Osteocyte (in vitro differentiated cells): ENCODE measurements around the gene KCNAB2. TPM values are rescaled to one million over a fixed set of nuclear protein-coding genes. Genes with fewer than 3 reads are reported as not detected.

ENCODE experiments used
- DNase-seq: peaks from one replicate; pipeline ENCODE4 v3.0.0; 2021; ENCODE audit warnings: mixed read lengths; ENCODE audit not compliant: unreplicated experiment; ENCODE audit errors: extremely low spot score
- H3K27ac Mint-ChIP-seq: one replicate; pipeline ENCODE4 v1.8.0; 2021; ENCODE audit warnings: mild to moderate bottlenecking, mixed read lengths; ENCODE audit not compliant: unreplicated experiment
- H3K27me3 Mint-ChIP-seq: one replicate; pipeline ENCODE4 v1.8.0; 2021; ENCODE audit warnings: mixed read lengths; ENCODE audit not compliant: unreplicated experiment
- H3K36me3 Mint-ChIP-seq: one replicate; pipeline ENCODE4 v1.8.0; 2021; ENCODE audit warnings: mixed read lengths; ENCODE audit not compliant: unreplicated experiment
- H3K4me1 Mint-ChIP-seq: one replicate; pipeline ENCODE4 v1.8.0; 2021; ENCODE audit warnings: mixed read lengths; ENCODE audit not compliant: unreplicated experiment
- H3K4me3 Mint-ChIP-seq: one replicate; pipeline ENCODE4 v1.8.0; 2021; ENCODE audit warnings: mild to moderate bottlenecking, moderate library complexity, mixed read lengths; ENCODE audit not compliant: unreplicated experiment
- H3K9me3 Mint-ChIP-seq: one replicate; pipeline ENCODE4 v1.8.0; 2021; ENCODE audit warnings: mixed read lengths; ENCODE audit not compliant: unreplicated experiment
- total RNA-seq: library from RNA; stranded (reverse); gene quantifications from 2 replicates; pipeline ENCODE4 v1.2.1, GENCODE V29; 2021
- TF ChIP-seq, protein P1 (sequence below): fragments of 200-600 bp; sonication (generic); IDR thresholded peaks from 2 replicates; pipeline ENCODE4 v1.5.0; 2021; ENCODE audit warnings: antibody characterized with exemption, mild to moderate bottlenecking, moderate library complexity

Gene KCNAB2
- total RNA-seq, 1 donor from 2014 or later = 9.3 TPM

DNA sequence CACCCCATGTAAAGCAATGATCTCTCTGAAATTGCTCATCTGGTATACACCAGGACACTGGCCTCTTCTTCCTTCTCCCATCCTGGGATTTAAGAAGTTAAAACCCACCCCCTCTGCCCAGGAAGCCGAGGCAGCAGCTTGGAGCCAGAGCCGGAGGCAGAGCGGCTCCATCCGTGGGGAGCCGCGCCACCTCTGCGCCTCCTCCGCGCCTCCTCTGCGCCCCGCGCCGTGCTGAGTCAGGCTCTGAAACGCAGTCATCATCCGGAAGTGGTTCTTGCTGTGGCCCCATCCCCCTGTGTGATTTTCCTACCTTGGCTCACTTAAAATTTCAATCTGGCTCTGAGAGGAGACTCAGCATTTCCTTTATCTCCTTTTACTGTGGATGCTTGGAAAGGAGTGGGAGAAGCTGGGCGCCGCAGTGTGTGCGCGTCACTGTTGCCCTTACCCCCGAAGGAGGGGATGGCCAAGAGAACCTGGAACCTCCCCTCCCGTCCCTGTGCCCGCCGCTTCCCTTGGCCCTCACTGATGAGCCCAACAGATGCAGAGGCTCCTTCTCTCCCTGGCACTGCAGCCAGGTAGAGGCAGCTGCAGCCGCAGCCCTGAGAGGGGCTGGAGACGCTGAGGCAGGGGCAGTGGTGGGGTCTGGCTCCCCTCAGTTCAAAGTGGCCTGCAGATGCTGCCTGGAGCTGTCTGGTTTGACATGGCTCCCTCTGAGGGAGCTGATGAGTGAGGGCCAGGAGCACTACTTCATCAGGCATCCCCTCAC, 38.2 kb upstream of the KCNAB2 start:
- no peaks in the 10 kb centered on the region for H3K27me3 Mint-ChIP-seq
- no peak overlapping the region for H3K27ac Mint-ChIP-seq
- no peaks in the 10 kb centered on the region for H3K9me3 Mint-ChIP-seq
- TF ChIP-seq, protein P1, sequence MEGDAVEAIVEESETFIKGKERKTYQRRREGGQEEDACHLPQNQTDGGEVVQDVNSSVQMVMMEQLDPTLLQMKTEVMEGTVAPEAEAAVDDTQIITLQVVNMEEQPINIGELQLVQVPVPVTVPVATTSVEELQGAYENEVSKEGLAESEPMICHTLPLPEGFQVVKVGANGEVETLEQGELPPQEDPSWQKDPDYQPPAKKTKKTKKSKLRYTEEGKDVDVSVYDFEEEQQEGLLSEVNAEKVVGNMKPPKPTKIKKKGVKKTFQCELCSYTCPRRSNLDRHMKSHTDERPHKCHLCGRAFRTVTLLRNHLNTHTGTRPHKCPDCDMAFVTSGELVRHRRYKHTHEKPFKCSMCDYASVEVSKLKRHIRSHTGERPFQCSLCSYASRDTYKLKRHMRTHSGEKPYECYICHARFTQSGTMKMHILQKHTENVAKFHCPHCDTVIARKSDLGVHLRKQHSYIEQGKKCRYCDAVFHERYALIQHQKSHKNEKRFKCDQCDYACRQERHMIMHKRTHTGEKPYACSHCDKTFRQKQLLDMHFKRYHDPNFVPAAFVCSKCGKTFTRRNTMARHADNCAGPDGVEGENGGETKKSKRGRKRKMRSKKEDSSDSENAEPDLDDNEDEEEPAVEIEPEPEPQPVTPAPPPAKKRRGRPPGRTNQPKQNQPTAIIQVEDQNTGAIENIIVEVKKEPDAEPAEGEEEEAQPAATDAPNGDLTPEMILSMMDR = no peak
- no peak for DNase-seq
- no peak overlapping the region for H3K4me3 Mint-ChIP-seq
- peaks cover 3% of the 10 kb centered on the region for H3K4me1 Mint-ChIP-seq
- H3K36me3 Mint-ChIP-seq = no peaks in the 10 kb centered on the region

DNA sequence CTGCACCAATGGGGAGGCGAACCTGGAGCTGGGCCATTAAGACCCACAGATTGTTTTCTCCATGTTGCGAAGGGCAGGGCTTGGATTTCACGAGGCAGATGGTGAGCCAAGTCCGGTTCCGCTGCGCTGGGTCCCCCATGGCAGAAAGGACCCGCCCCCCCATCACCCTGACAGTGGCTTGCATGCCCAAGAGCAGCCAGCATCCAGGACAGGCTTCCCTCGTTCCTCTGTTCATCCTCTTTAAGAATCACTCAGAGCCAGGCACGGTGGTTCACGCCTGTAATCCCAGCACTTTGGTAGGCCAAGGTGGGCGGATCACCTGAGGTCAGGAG, 37.6 kb upstream of the KCNAB2 start:
- H3K4me3 Mint-ChIP-seq = no peak overlapping the region
- TF ChIP-seq, protein P1 = no peak
- no peak overlapping the region for H3K27ac Mint-ChIP-seq
- DNase-seq = no peak
- H3K36me3 Mint-ChIP-seq = no peaks in the 10 kb centered on the region
- no peaks in the 10 kb centered on the region for H3K9me3 Mint-ChIP-seq
- no peaks in the 10 kb centered on the region for H3K27me3 Mint-ChIP-seq
- peaks cover 3% of the 10 kb centered on the region for H3K4me1 Mint-ChIP-seq

DNA sequence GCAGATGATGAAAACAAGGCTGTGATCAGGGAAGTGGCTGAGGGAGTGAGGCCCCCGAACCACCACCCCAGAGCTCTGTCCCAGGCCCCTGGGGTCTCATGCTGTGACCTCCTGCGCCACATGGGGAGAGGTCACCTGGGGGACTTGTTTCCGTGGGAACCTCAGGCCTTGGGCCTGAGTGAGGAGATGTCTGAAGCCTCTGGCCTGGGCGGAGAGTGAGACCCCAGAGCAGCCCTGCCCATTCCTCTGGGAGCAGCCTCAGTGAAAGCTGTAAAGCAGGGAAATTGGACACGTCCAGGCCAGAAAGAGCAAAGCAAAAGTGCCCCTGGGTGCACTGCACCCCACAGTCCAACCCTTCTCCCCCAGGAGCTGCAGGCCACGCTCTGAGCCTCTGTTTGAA, 37.0 kb upstream of the KCNAB2 start:
- Mint-ChIP-seq H3K9me3 (no peaks in the 10 kb centered on the region), H3K4me1 (peaks cover 2% of the 10 kb centered on the region), H3K27ac (no peak overlapping the region), H3K36me3 (no peaks in the 10 kb centered on the region), H3K4me3 (no peak overlapping the region), H3K27me3 (no peaks in the 10 kb centered on the region)
- TF ChIP-seq, protein P1 = no peak
- no peak for DNase-seq

DNA sequence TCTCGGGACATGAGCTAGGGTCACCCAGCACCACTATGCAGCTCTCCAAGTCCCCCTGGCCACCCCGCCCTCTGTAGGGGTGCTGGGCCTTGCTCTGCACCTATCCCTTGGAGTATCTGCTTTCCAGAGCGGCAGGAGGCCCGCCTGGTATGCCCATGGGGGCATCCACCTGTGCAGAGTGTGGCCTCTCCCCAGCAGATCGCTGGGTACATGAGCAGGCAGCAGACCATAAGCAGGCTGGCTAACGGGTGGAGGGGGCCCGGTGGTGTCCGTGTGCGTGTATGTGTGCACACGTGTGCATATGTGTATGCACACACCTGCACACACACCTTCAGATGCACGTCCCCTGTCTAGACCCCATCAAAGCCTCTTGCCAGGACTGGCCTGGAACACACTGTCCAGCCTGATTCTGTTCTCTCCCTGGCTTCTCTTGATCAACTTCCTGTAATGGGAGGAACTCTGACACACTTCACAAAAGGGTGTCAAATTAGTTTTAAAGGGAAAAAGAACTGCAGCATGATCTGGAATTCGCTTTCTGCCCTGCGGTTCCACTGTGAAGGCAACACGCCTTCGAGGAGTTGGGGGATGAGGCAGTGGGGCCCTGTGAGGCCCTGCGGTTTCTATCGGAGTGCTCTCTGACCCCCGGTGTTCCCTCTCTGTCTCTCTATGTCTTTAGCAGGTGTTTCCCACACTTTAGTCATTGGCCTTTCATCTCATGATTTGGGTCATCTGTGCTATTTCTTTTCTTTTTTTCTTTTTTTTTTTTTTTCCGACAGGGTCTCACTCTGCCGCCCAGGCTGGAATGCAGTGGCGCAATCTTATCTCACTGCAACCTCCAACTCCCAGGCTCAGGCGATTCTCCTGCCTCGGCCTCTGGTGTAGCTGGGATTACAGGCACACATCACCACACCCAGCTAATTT, 36.3 kb upstream of the KCNAB2 start:
- Mint-ChIP-seq H3K27ac (no peak overlapping the region), H3K4me3 (no peak overlapping the region), H3K4me1 (no peaks in the 10 kb centered on the region), H3K27me3 (no peaks in the 10 kb centered on the region), H3K36me3 (no peaks in the 10 kb centered on the region), H3K9me3 (no peaks in the 10 kb centered on the region)
- DNase-seq = no peak
- TF ChIP-seq, protein P1 = no peak

DNA sequence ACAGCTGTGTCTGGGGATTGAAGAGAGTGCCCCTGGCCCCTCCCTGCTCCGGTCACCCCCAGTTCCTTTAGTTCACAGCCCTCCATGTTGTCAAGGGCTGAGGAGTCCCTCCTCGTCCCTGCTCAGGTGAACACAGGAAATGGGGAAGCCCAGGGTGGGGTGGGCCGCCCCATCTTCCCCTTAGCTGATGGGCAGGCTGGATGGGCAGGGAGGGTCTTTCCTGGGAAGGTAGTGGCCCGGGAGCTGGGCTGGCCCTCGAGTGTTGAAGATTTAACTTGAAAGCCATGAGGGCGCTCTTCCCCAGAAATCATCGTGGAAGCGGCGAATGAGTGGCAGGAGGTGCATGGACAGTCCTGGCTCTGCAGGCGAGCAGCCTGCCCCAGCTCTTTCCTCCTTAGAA, 35.1 kb upstream of the KCNAB2 start:
- TF ChIP-seq, protein P1 = no peak
- Mint-ChIP-seq H3K4me1 (no peaks in the 10 kb centered on the region), H3K27me3 (no peaks in the 10 kb centered on the region), H3K27ac (no peak overlapping the region), H3K4me3 (no peak overlapping the region), H3K36me3 (no peaks in the 10 kb centered on the region), H3K9me3 (no peaks in the 10 kb centered on the region)
- no peak for DNase-seq
